IMR-90 (cell line): ENCODE results near the gene C14orf93.

ENCODE experiments used
- CEBPB ChIP-seq: IDR thresholded peaks from 2 replicates; pipeline ENCODE4 v1.6.1; 2012; ENCODE audit warnings: low read depth, low read length, improper control_type of control experiment
- CHD1 ChIP-seq: IDR thresholded peaks from 2 replicates; pipeline ENCODE4 v1.6.1; 2012; ENCODE audit warnings: low read depth, low read length, improper control_type of control experiment
- FOS ChIP-seq: fragments of 150-350 bp; IDR thresholded peaks from 2 replicates; pipeline ENCODE4 v1.6.1; 2016; ENCODE audit warnings: low read depth, low read length
- MAFK ChIP-seq: IDR thresholded peaks from 2 replicates; pipeline ENCODE4 v1.6.1; 2012; ENCODE audit warnings: low read depth, low read length, improper control_type of control experiment
- MAZ ChIP-seq: IDR thresholded peaks from 2 replicates; pipeline ENCODE4 v1.6.1; 2012; ENCODE audit warnings: low read depth, mild to moderate bottlenecking, low read length, improper control_type of control experiment, moderate library complexity, borderline replicate concordance
- MXI1 ChIP-seq: IDR thresholded peaks from 2 replicates; pipeline ENCODE4 v1.6.1; 2012; ENCODE audit warnings: low read depth, mild to moderate bottlenecking, low read length, moderate library complexity, borderline replicate concordance
- POLR2A ChIP-seq: IDR thresholded peaks from 2 replicates; pipeline ENCODE4 v1.6.1; 2012; ENCODE audit warnings: mild to moderate bottlenecking, low read depth, low read length
- RFX5 ChIP-seq: IDR thresholded peaks from 2 replicates; pipeline ENCODE4 v1.8.0; 2012; ENCODE audit warnings: low read depth, mild to moderate bottlenecking, low read length, moderate library complexity
- TF ChIP-seq, protein P1 (sequence below): conservative IDR thresholded peaks from 2 replicates; pipeline ENCODE4 v1.5.1; 2012; ENCODE audit warnings: mild to moderate bottlenecking, low read depth, low read length, improper control_type of control experiment

DNA sequence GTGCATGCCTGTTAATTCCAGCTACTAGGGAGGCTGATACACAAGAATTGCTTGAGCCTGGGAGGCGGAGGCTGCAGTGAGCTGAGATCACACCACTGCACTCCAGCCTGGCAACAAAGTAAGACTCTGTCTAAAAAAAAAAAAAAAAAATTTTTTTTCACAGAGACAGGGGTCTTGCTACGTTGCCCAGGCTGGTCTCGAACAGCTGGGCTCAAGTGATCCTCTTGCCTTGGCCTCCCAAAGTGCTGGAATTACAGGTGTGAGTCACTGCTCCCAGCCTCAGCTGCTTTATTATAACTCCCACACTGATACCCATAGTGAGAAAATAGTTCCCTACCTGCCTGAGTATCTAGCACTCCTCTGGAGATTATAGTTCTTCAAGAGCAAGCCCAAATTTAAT lies 64.3 kb downstream of the C14orf93 start:
- TF ChIP-seq, protein P1, sequence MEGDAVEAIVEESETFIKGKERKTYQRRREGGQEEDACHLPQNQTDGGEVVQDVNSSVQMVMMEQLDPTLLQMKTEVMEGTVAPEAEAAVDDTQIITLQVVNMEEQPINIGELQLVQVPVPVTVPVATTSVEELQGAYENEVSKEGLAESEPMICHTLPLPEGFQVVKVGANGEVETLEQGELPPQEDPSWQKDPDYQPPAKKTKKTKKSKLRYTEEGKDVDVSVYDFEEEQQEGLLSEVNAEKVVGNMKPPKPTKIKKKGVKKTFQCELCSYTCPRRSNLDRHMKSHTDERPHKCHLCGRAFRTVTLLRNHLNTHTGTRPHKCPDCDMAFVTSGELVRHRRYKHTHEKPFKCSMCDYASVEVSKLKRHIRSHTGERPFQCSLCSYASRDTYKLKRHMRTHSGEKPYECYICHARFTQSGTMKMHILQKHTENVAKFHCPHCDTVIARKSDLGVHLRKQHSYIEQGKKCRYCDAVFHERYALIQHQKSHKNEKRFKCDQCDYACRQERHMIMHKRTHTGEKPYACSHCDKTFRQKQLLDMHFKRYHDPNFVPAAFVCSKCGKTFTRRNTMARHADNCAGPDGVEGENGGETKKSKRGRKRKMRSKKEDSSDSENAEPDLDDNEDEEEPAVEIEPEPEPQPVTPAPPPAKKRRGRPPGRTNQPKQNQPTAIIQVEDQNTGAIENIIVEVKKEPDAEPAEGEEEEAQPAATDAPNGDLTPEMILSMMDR = no peak
- TF ChIP-seq CEBPB (no peak), POLR2A (no peak), MAFK (no peak), MXI1 (no peak), MAZ (no peak), RFX5 (no peak), CHD1 (no peak), FOS (no peak)
